NCI-H446 treated with DMSO at 0.1 percent for 48 hours (cell line): ENCODE data around the gene TSPOAP1.

Source experiments
- DNase-seq: peaks from one replicate; lab custom pipeline; 2025; lab: John Stamatoyannopoulos, UW

TSPOAP1 gene

GRCh38 chr17:58262149-58262548 is 66.4 kb downstream of the TSPOAP1 start:
- DNase-seq: no peak

DNA sequence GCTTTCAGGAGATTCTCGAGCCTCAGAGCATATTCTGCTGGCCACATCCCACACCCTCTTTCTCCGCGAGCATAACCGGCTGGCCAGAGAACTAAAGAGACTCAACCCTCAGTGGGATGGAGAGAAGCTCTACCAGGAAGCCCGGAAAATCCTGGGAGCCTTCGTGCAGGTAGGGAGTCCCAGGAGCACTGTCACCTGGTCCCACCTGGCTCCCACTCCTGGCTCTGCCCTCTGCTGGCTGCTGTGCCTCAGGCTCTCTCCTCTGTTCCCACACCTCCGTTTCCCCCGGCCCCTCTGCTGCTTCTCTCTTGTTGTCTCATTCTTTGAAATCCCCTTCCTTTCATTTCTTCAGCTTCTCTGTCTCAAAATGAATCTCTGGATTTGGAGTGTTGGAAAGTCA is 73.8 kb downstream of the TSPOAP1 start:
- DNase-seq: no peak

GRCh38 chr17:58253082-58253481 is 75.5 kb downstream of the TSPOAP1 start:
- DNase-seq: no peak

DNA sequence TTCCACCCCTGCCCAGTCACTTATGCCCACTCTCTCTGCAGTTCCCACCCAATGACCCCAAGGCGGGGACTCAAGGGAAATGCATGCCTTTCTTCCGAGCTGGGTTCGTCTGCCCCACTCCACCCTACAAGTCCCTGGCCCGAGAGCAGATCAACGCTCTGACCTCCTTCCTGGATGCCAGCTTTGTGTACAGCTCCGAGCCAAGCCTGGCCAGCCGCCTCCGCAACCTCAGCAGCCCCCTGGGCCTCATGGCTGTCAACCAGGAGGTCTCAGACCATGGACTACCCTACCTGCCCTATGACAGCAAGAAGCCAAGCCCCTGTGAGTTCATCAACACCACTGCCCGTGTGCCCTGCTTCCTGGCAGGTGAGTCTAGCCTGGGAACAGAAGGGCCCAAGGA is 76.5 kb downstream of the TSPOAP1 start:
- no peak for DNase-seq
